Stimulated activated CD4-positive, alpha-beta T cell treated with anti-CD3 and anti-CD28 coated beads, Interleukin-15, amount 100 ng/mL, for 48 hours (primary cell): ENCODE results near the gene SLC2A14.
"Not testable (repeated sequence)": the region's sequence is repeated elsewhere in the genome, so short reads cannot be mapped to it uniquely, and the experiment has no call there.

Experiments used
- DNase-seq, 2 donors: peaks; one replicate each; pipeline ENCODE4 v3.0.0-alpha.2; 2020; ENCODE audit warnings: low read depth in 2 of 2

Gene SLC2A14

GRCh38 chr12:7872566-7873319, at the start of gene SLC2A14:
TSS of gene SLC2A14 (minus strand) at chr12:7872915. CDS start at chr12:7869880, 3,035 bp downstream.
- no peak for DNase-seq

- DNase-seq = not testable (repeated sequence)
These were observed 48.5 kb upstream of the SLC2A14 start for GRCh38 chr12:7921181-7921580.

GRCh38 chr12:7918268-7918590, 45.5 kb upstream of the SLC2A14 start:
- DNase-seq = not testable (repeated sequence)

- no peak for DNase-seq
These were observed 44.9 kb upstream of the SLC2A14 start for GRCh38 chr12:7917392-7918267.

- DNase-seq = no peak
These were observed 44.2 kb upstream of the SLC2A14 start for GRCh38 chr12:7916936-7917335.

GRCh38 chr12:7915661-7916403, 43.1 kb upstream of the SLC2A14 start:
- no peak for DNase-seq

- DNase-seq = not testable (repeated sequence)
These were observed 37.4 kb upstream of the SLC2A14 start for GRCh38 chr12:7910106-7910505.

- no peak for DNase-seq
These were observed 34.3 kb upstream of the SLC2A14 start for GRCh38 chr12:7907009-7907408.

GRCh38 chr12:7906303-7906702, 33.6 kb upstream of the SLC2A14 start:
- not testable (repeated sequence) for DNase-seq

- DNase-seq = not testable (repeated sequence)
These were observed 32.9 kb upstream of the SLC2A14 start for GRCh38 chr12:7905600-7906125.

- no peak for DNase-seq
These were observed 32.4 kb upstream of the SLC2A14 start for GRCh38 chr12:7905071-7905470.

- not testable (repeated sequence) for DNase-seq
These were observed 29.7 kb upstream of the SLC2A14 start for GRCh38 chr12:7902416-7902815.

GRCh38 chr12:7899755-7900154, 27.0 kb upstream of the SLC2A14 start:
- no peak for DNase-seq

GRCh38 chr12:7896726-7897125, 24.0 kb upstream of the SLC2A14 start:
- DNase-seq = not testable (repeated sequence)

GRCh38 chr12:7892186-7892980, 19.7 kb upstream of the SLC2A14 start:
- no peak for DNase-seq

GRCh38 chr12:7884689-7885088, 12.0 kb upstream of the SLC2A14 start:
- no peak for DNase-seq

- not testable (repeated sequence) for DNase-seq
These were observed 9.0 kb upstream of the SLC2A14 start for GRCh38 chr12:7881736-7882120.

GRCh38 chr12:7880952-7881735, 8.4 kb upstream of the SLC2A14 start:
- not testable (repeated sequence) for DNase-seq

- no peak for DNase-seq
These were observed 6.5 kb upstream of the SLC2A14 start for GRCh38 chr12:7879246-7879645.

- DNase-seq = no peak
These were observed 4.7 kb upstream of the SLC2A14 start for GRCh38 chr12:7877420-7877819.
